ENCODE data around the gene SOX13. TPM values are rescaled to one million over a fixed set of nuclear protein-coding genes. Genes with fewer than 3 reads are reported as not detected.

Gene SOX13
- total RNA-seq, 1 experiment from 2014 or later: 53.0 TPM

DNA sequence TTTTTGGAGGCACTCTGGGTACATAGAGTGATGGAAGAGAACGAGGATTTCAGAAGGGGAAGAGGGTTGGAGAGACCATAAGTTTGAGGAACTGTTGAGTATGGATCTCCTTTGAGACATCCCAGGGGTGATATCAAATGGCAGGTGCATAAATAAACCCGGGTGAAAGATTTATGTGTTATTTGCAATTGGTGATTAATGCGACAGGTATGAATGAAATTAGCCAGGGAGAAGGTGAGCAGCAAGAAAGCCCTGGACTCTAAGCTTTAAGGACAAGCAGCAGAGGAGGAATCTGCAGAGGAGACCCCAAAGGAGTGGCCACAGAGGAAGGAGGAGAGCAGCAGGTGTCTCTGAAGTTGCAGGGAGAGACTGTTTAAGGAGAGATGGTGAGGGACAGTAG, 102.0 kb downstream of the SOX13 start:
- DNase-seq (ENCODE audit: low read depth, low spot score) (no peak), ATAC-seq (no peak)
- Histone ChIP-seq H3K27me3 (ENCODE audit: control insufficient read depth, insufficient read depth, low read length) (peaks cover 9% of the 10 kb centered on the region; the same call in 1 of the 2 replicates), H3K4me1 (ENCODE audit: control insufficient read depth, insufficient read depth, low read length) (no peaks in the 10 kb centered on the region), H3K27ac (ENCODE audit: low read length) (no peak overlapping the region), H3K4me3 (ENCODE audit: low read depth in 2 of 2, low read length in 2 of 2) (no peak overlapping the region), H3K36me3 (ENCODE audit: control insufficient read depth, insufficient read depth, low read length) (no peaks in the 10 kb centered on the region), H3K9me3 (ENCODE audit: control insufficient read depth, insufficient read depth, low read depth, low read length) (0 out of 2 replicates have a peak, but pooled peaks cover 3% of the 10 kb centered on the region)
- CTCF ChIA-PET: no interaction called here
- intact Hi-C loops (cut with micrococcal nuclease; ENCODE audit: unreplicated experiment) (no loop called here), in situ Hi-C loops (cut with HindIII; ENCODE audit: low pct_unique_long_range_greater_than_20kb, low sequenced_read_pairs) (no loop called here)
- POLR2A ChIA-PET: no interaction called here
- no TSS peak for BruUV-seq (replicated peaks)
- TF ChIP-seq SIN3A (IDR thresholded peaks at IDR 0.05; ENCODE audit: borderline replicate concordance, insufficient read depth, low read depth, low read length): no peak
- TF ChIP-seq, protein P1, sequence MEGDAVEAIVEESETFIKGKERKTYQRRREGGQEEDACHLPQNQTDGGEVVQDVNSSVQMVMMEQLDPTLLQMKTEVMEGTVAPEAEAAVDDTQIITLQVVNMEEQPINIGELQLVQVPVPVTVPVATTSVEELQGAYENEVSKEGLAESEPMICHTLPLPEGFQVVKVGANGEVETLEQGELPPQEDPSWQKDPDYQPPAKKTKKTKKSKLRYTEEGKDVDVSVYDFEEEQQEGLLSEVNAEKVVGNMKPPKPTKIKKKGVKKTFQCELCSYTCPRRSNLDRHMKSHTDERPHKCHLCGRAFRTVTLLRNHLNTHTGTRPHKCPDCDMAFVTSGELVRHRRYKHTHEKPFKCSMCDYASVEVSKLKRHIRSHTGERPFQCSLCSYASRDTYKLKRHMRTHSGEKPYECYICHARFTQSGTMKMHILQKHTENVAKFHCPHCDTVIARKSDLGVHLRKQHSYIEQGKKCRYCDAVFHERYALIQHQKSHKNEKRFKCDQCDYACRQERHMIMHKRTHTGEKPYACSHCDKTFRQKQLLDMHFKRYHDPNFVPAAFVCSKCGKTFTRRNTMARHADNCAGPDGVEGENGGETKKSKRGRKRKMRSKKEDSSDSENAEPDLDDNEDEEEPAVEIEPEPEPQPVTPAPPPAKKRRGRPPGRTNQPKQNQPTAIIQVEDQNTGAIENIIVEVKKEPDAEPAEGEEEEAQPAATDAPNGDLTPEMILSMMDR (IDR thresholded peaks at IDR 0.05): no peak
- TF ChIP-seq TCF7L2 (IDR thresholded peaks at IDR 0.05; ENCODE audit: low read depth, low read length): no peak
- no peak for TF ChIP-seq POLR2AphosphoS5 (IDR thresholded peaks at IDR 0.05; ENCODE audit: low read depth, low read length)
- no peak for TF ChIP-seq REST (IDR thresholded peaks at IDR 0.05; ENCODE audit: insufficient read depth in 1 of 2, low read depth in 2 of 2, low read length in 1 of 2)

DNA sequence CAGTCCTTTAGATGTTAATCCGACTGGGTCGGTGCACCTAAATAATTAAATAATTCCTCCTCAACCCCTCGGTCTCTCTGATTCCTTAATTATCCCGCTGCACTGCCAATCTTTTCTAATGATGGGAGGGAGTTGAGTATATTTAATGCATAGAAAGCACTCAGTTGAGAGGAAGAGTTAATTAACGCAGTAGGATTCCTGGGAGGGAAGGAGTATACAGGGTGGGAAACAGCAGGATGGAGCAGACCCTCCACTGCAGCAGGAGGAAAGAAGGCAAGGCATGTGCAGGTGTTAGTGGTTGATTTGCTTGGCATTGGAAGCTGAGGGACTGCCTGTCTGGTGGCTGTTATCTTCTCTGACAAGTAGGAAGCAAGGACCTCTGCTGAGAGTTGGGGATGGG, 103.1 kb downstream of the SOX13 start:
- DNase-seq (ENCODE audit: low read depth, low spot score) (no peak), ATAC-seq (no peak)
- no TSS peak for BruUV-seq (replicated peaks)
- Histone ChIP-seq H3K27me3 (ENCODE audit: control insufficient read depth, insufficient read depth, low read length) (peaks cover 9% of the 10 kb centered on the region; the same call in 1 of the 2 replicates), H3K27ac (ENCODE audit: low read length) (no peak overlapping the region), H3K36me3 (ENCODE audit: control insufficient read depth, insufficient read depth, low read length) (no peaks in the 10 kb centered on the region), H3K4me1 (ENCODE audit: control insufficient read depth, insufficient read depth, low read length) (no peaks in the 10 kb centered on the region), H3K9me3 (ENCODE audit: control insufficient read depth, insufficient read depth, low read depth, low read length) (no peaks in the 10 kb centered on the region), H3K4me3 (ENCODE audit: low read depth in 2 of 2, low read length in 2 of 2) (no peak overlapping the region)
- in situ Hi-C loops (cut with HindIII; ENCODE audit: low pct_unique_long_range_greater_than_20kb, low sequenced_read_pairs): no loop called here
- TF ChIP-seq REST (IDR thresholded peaks at IDR 0.05; ENCODE audit: insufficient read depth in 1 of 2, low read depth in 2 of 2, low read length in 1 of 2): no peak
- no peak for TF ChIP-seq POLR2AphosphoS5 (IDR thresholded peaks at IDR 0.05; ENCODE audit: low read depth, low read length)
- TF ChIP-seq SIN3A (IDR thresholded peaks at IDR 0.05; ENCODE audit: borderline replicate concordance, insufficient read depth, low read depth, low read length): no peak
- TF ChIP-seq TCF7L2 (IDR thresholded peaks at IDR 0.05; ENCODE audit: low read depth, low read length): no peak
- TF ChIP-seq, protein P1 (IDR thresholded peaks at IDR 0.05): no peak
- CTCF ChIA-PET: no interaction called here
- intact Hi-C loops (cut with micrococcal nuclease; ENCODE audit: unreplicated experiment): no loop called here
- POLR2A ChIA-PET: interaction anchor here (0.7 kb wide), 1 partner anchor 54 kb away, joined by 3 read pairs; no protein-coding TSS in a partner anchor

All from Panc1 (cell line).